ENCODE results near the gene PALLD.

The PALLD gene

GRCh38 chr4:168600796-168601583 lies 104.1 kb downstream of the PALLD start:
- Histone ChIP-seq H3K9me3 (ENCODE audit: insufficient read depth, low read depth, low read length) (no peaks in the 10 kb centered on the region), H3K9ac (ENCODE audit: low read depth, low read length) (no peak overlapping the region), H3K27me3 (ENCODE audit: insufficient read depth, low read length) (no peaks in the 10 kb centered on the region), H3K4me1 (ENCODE audit: insufficient read depth, low read length) (peaks cover 23% of the 10 kb centered on the region; the same call in 1 of the 2 replicates), H3K27ac (ENCODE audit: low read depth, low read length) (no peak overlapping the region), H3K36me3 (ENCODE audit: insufficient read depth, low read length) (no peaks in the 10 kb centered on the region), H3K4me3 (ENCODE audit: low read length) (no peak overlapping the region)
- WGBS, result 93% methylated on average over 5 of the region's 5 CpGs

DNA sequence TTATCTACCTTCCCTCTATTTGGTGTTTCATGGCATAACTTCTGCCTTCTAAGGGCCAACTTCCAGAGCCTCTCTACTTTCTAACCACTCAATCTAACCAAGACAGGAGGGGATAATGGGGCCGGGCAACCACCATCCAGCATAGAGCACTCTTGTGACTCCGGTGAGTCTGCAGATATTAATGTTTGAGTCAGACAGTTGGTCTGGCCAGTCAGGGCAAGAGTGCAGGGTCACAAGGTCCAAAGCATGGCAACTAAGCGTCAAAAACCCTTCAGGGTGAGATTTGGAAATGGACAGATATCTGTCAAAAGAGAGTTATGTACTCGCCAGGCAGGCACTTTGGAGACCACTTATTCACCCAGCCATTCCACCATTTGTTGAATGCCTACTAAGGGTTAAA lies 105.0 kb downstream of the PALLD start:
- H3K27ac ChIP-seq (ENCODE audit: low read depth, low read length), result no peak overlapping the region
- no peak overlapping the region for H3K4me3 ChIP-seq (ENCODE audit: low read length)
- H3K27me3 ChIP-seq (ENCODE audit: insufficient read depth, low read length), result no peaks in the 10 kb centered on the region
- peaks cover 24% of the 10 kb centered on the region; the same call in 1 of the 2 replicates for H3K4me1 ChIP-seq (ENCODE audit: insufficient read depth, low read length)
- WGBS, result 94% methylated on average over 4 of the region's 4 CpGs
- H3K9me3 ChIP-seq (ENCODE audit: insufficient read depth, low read depth, low read length), result no peaks in the 10 kb centered on the region
- H3K9ac ChIP-seq (ENCODE audit: low read depth, low read length), result no peak overlapping the region
- H3K36me3 ChIP-seq (ENCODE audit: insufficient read depth, low read length), result no peaks in the 10 kb centered on the region

DNA sequence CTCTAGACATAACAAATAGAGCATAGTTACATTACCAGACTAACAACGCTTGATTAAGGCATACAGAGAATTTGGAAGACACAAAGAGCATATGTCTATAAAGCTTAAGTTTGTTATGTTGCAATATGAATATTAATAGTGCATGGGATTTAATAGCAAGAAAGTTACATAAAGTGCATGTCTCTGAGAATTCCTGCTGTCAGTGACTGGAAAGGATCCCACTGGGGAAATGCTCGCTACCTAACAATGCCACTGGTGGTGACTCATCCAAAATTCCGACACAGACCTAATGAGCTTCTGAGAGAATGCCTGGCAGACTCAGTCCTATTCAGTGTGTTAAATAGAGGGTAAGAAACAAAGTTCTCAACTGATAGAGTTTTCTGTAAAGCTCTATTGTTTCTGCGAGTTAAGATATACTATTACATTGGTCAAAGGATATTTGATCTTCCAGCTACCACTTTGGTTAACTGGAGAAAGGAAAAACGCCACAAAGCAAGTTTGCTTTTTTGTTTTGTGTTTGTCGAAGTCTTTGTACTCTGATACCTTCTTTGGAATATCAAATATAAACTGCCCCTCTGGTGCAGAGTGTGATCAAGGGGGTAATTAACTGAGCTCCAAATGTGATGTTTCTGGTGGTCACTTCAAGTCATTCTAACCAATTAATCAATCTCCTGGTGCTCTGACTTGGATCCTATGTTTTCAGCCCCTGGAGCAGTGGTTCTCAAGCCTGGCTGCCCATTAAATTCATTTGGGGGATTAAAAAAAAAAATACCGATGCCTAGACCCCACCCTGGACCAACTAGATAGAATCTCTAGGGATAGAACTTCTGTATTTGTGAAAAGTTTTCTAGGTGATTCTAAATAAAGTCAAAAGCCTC lies 107.9 kb downstream of the PALLD start:
- Histone ChIP-seq H3K36me3 (ENCODE audit: insufficient read depth, low read length) (no peaks in the 10 kb centered on the region), H3K9me3 (ENCODE audit: insufficient read depth, low read depth, low read length) (no peaks in the 10 kb centered on the region), H3K27me3 (ENCODE audit: insufficient read depth, low read length) (no peaks in the 10 kb centered on the region), H3K9ac (ENCODE audit: low read depth, low read length) (peak overlapping the region; percentile 26; the same call in 1 of the 2 replicates), H3K4me1 (ENCODE audit: insufficient read depth, low read length) (peaks cover 49% of the 10 kb centered on the region), H3K4me3 (ENCODE audit: low read length) (no peak overlapping the region; the same call in 1 of the 2 replicates), H3K27ac (ENCODE audit: low read depth, low read length) (peak overlapping the region; percentile 61)
- WGBS, result 76% methylated on average over 7 of the region's 7 CpGs

DNA sequence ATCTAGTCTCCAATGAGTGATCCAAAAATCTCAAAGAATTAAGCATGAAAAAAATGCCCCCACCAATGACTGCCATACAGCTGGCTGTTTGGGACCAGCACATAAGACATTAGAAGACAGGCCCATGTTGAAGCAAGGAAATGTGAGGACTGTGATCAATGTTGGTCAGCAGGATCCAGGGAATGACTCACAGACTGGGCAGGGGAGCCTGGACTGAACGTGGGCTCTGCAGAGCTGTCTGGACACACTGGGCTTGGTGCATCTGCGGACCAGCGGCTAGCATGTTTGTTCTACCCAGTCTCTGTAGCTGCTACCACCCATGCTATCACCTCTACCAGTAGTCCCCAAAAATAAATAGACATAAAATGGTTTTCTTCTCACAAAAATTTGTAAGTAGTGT lies 108.6 kb downstream of the PALLD start:
- Histone ChIP-seq H3K4me1 (ENCODE audit: insufficient read depth, low read length) (peaks cover 49% of the 10 kb centered on the region), H3K27ac (ENCODE audit: low read depth, low read length) (peak overlapping the region; percentile 61), H3K36me3 (ENCODE audit: insufficient read depth, low read length) (no peaks in the 10 kb centered on the region), H3K27me3 (ENCODE audit: insufficient read depth, low read length) (no peaks in the 10 kb centered on the region), H3K9ac (ENCODE audit: low read depth, low read length) (no peak overlapping the region), H3K4me3 (ENCODE audit: low read length) (no peak overlapping the region), H3K9me3 (ENCODE audit: insufficient read depth, low read depth, low read length) (no peaks in the 10 kb centered on the region)
- WGBS, result 84% methylated on average over 3 of the region's 3 CpGs

DNA sequence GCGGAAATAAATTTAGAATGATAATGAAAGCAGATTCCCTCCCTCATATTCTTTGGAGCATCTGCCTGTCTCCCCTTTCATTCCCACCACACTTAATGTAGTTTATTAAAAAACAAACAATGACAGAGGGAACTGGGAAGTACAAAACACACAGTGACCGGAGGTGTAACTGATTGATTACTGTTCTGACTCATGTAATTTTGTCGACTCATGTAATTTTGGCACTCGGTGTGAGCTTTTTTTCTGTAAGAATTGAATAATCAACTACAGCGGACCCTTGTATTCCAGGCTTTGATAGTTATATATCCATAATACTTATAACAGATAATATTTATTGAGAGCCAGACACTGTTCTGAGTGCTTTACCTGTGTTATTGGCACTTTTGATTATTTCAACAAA lies 110.4 kb downstream of the PALLD start:
- no peaks in the 10 kb centered on the region for H3K27me3 ChIP-seq (ENCODE audit: insufficient read depth, low read length)
- H3K4me1 ChIP-seq (ENCODE audit: insufficient read depth, low read length), result peaks cover 49% of the 10 kb centered on the region
- H3K9me3 ChIP-seq (ENCODE audit: insufficient read depth, low read depth, low read length), result no peaks in the 10 kb centered on the region
- no peak overlapping the region for H3K4me3 ChIP-seq (ENCODE audit: low read length)
- 92% methylated on average over 3 of the region's 5 CpGs for WGBS
- no peak overlapping the region for H3K9ac ChIP-seq (ENCODE audit: low read depth, low read length)
- H3K27ac ChIP-seq (ENCODE audit: low read depth, low read length), result no peak overlapping the region
- H3K36me3 ChIP-seq (ENCODE audit: insufficient read depth, low read length), result no peaks in the 10 kb centered on the region

DNA sequence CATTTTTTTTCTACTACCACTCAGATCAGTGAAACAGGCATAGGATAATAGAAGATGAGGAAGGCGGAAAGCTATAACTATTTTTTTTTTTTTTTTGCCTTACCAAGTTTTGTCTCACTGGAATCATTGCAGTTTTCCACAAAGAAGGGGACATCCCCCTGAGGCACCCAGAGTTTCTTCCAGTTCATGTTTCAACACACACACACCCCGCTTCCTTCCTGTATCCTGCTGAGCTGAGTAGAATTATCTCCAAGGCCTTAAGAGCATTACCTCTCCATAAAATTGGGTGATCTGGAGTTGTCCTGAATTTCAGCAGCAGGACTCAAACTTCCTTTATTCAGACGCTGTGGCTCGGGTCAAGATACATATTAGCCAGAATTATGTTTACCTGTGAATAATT lies 111.9 kb downstream of the PALLD start:
- H3K27ac ChIP-seq (ENCODE audit: low read depth, low read length), result no peak overlapping the region
- no peak overlapping the region for H3K4me3 ChIP-seq (ENCODE audit: low read length)
- no peaks in the 10 kb centered on the region for H3K9me3 ChIP-seq (ENCODE audit: insufficient read depth, low read depth, low read length)
- H3K9ac ChIP-seq (ENCODE audit: low read depth, low read length), result no peak overlapping the region
- peaks cover 47% of the 10 kb centered on the region for H3K4me1 ChIP-seq (ENCODE audit: insufficient read depth, low read length)
- 95% methylated on average over 4 of the region's 4 CpGs for WGBS
- H3K36me3 ChIP-seq (ENCODE audit: insufficient read depth, low read length), result no peaks in the 10 kb centered on the region
- H3K27me3 ChIP-seq (ENCODE audit: insufficient read depth, low read length), result no peaks in the 10 kb centered on the region

GRCh38 chr4:168609369-168609768 lies 112.5 kb downstream of the PALLD start:
- Histone ChIP-seq H3K27ac (ENCODE audit: low read depth, low read length) (no peak overlapping the region), H3K9me3 (ENCODE audit: insufficient read depth, low read depth, low read length) (no peaks in the 10 kb centered on the region), H3K36me3 (ENCODE audit: insufficient read depth, low read length) (no peaks in the 10 kb centered on the region), H3K4me1 (ENCODE audit: insufficient read depth, low read length) (peaks cover 43% of the 10 kb centered on the region), H3K9ac (ENCODE audit: low read depth, low read length) (no peak overlapping the region), H3K4me3 (ENCODE audit: low read length) (no peak overlapping the region), H3K27me3 (ENCODE audit: insufficient read depth, low read length) (no peaks in the 10 kb centered on the region)
- WGBS, result 97% methylated on average over 4 of the region's 4 CpGs

DNA sequence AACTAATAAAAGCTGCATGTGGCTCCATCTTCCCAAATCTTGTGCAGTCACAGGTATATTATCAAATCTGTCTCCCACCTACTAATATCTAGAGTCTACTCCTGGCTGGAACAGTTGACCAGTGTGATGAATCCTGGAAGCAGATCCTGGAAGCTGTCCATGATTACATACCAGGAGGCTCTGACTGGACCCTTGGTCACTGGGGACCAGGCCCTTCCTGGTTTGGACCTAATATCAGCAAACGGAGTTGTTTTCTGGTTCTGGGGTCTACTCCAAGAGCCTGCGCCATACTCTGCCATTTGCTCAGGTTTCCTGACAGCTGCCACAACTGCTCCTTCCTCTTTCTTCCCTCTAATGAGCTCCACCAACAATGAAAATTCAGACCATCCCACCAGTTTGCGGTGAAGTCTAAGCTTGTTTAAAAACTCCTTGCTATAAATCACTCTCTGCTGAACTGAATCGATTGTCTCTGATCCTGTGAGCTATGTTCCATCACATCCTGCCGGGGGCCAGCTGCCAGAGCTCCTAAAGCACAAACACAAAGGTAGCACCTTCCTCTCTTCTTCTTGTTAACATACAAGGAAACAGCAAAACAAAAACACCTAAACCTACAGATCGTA lies 114.2 kb downstream of the PALLD start:
- Histone ChIP-seq H3K4me3 (ENCODE audit: low read length) (no peak overlapping the region), H3K4me1 (ENCODE audit: insufficient read depth, low read length) (peaks cover 45% of the 10 kb centered on the region), H3K36me3 (ENCODE audit: insufficient read depth, low read length) (no peaks in the 10 kb centered on the region), H3K9me3 (ENCODE audit: insufficient read depth, low read depth, low read length) (no peaks in the 10 kb centered on the region), H3K27ac (ENCODE audit: low read depth, low read length) (no peak overlapping the region), H3K9ac (ENCODE audit: low read depth, low read length) (no peak overlapping the region), H3K27me3 (ENCODE audit: insufficient read depth, low read length) (no peaks in the 10 kb centered on the region)
- WGBS, result 97% methylated on average over 6 of the region's 6 CpGs

GRCh38 chr4:168612450-168613135 lies 115.7 kb downstream of the PALLD start:
- H3K27me3 ChIP-seq (ENCODE audit: insufficient read depth, low read length), result no peaks in the 10 kb centered on the region
- no peaks in the 10 kb centered on the region for H3K9me3 ChIP-seq (ENCODE audit: insufficient read depth, low read depth, low read length)

DNA sequence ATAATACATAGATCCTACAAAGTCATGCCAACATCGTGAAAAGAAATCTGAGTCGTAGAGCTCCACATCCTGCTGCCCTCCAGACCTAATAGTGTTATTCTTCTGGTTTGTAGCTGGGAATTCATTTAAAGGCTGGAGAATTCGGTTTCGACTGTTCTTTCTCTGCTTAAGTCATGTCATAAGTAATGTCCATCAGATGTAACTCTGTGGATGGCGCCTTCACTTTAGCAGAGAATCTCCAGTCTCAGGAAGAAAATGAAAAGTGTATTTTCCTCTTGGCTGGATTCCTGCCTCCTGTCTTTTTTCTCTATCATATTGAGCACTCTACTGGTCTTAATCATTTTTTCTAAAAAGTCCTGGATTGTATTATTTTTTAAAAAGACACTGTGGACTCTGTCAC lies 117.0 kb downstream of the PALLD start:
- 99% methylated on average over 5 of the region's 5 CpGs for WGBS
- Histone ChIP-seq H3K4me1 (ENCODE audit: insufficient read depth, low read length) (peaks cover 28% of the 10 kb centered on the region), H3K27ac (ENCODE audit: low read depth, low read length) (no peak overlapping the region), H3K4me3 (ENCODE audit: low read length) (no peak overlapping the region), H3K27me3 (ENCODE audit: insufficient read depth, low read length) (no peaks in the 10 kb centered on the region), H3K9me3 (ENCODE audit: insufficient read depth, low read depth, low read length) (no peaks in the 10 kb centered on the region), H3K9ac (ENCODE audit: low read depth, low read length) (no peak overlapping the region), H3K36me3 (ENCODE audit: insufficient read depth, low read length) (no peaks in the 10 kb centered on the region)

More at GRCh38 chr4:168612450-168613135, 115.7 kb downstream of the PALLD start:
- Histone ChIP-seq H3K36me3 (ENCODE audit: insufficient read depth, low read length) (no peaks in the 10 kb centered on the region), H3K27ac (ENCODE audit: low read depth, low read length) (no peak overlapping the region), H3K4me1 (ENCODE audit: insufficient read depth, low read length) (peaks cover 41% of the 10 kb centered on the region), H3K4me3 (ENCODE audit: low read length) (no peak overlapping the region), H3K9ac (ENCODE audit: low read depth, low read length) (no peak overlapping the region)
- WGBS, result 92% methylated on average over 4 of the region's 4 CpGs
